Loucy (cell line): Measurements from ENCODE around the gene TNIP1.

ENCODE experiments used
- CTCF ChIP-seq: fragments of 200-600 bp; sonication (generic); conservative IDR thresholded peaks from 2 replicates; pipeline ENCODE4 v1.5.1; 2014; ENCODE audit warnings: mild to moderate bottlenecking, antibody characterized with exemption, low read length
- EZH2phosphoT487 ChIP-seq: fragments of 200-600 bp; IDR thresholded peaks from 2 replicates; pipeline ENCODE4 v1.6.1; 2018; ENCODE audit warnings: antibody characterized with exemption, mild to moderate bottlenecking, moderate library complexity, borderline replicate concordance

GRCh38 chr5:151126199-151126645 is 45.4 kb upstream of the TNIP1 start:
- TF ChIP-seq CTCF (peak; percentile 89), EZH2phosphoT487 (no peak)
